GM19351 (cell line): Measurements from ENCODE around the gene TSPAN16.

Source experiments
- ATAC-seq: cut with Tn5 transposase; IDR thresholded peaks from one replicate; pipeline ENCODE4 v1.9.1; 2021; ENCODE audit warnings: mild to moderate bottlenecking, moderate library complexity; ENCODE audit not compliant: unreplicated experiment

The TSPAN16 gene

GRCh38 chr19:11268783-11269267 lies 27.1 kb upstream of the TSPAN16 start:
- no peak for ATAC-seq

- ATAC-seq: no peak
These were observed 26.6 kb upstream of the TSPAN16 start for GRCh38 chr19:11269408-11269807.

GRCh38 chr19:11273296-11273695 lies 22.7 kb upstream of the TSPAN16 start:
- no peak for ATAC-seq

GRCh38 chr19:11273989-11274388 lies 22.0 kb upstream of the TSPAN16 start:
- no peak for ATAC-seq

- no peak for ATAC-seq
These were observed 21.4 kb upstream of the TSPAN16 start for GRCh38 chr19:11274533-11275086.

- no peak for ATAC-seq
These were observed 17.3 kb upstream of the TSPAN16 start for GRCh38 chr19:11278670-11279069.

GRCh38 chr19:11279505-11280236 lies 16.3 kb upstream of the TSPAN16 start:
- ATAC-seq: no peak

- ATAC-seq: no peak
These were observed 14.5 kb upstream of the TSPAN16 start for GRCh38 chr19:11281356-11282049.

- no peak for ATAC-seq
These were observed 11.4 kb upstream of the TSPAN16 start for GRCh38 chr19:11284515-11284914.

- no peak for ATAC-seq
These were observed 9.5 kb upstream of the TSPAN16 start for GRCh38 chr19:11286312-11286974.

- no peak for ATAC-seq
These were observed 7.6 kb upstream of the TSPAN16 start for GRCh38 chr19:11288349-11288748.

GRCh38 chr19:11290256-11290655 lies 5.7 kb upstream of the TSPAN16 start:
- ATAC-seq: no peak

- no peak for ATAC-seq
These were observed 4.5 kb upstream of the TSPAN16 start for GRCh38 chr19:11291415-11291814.

GRCh38 chr19:11291991-11292390 lies 4.0 kb upstream of the TSPAN16 start:
- no peak for ATAC-seq

- no peak for ATAC-seq
These were observed 2.2 kb upstream of the TSPAN16 start for GRCh38 chr19:11293433-11294389.

GRCh38 chr19:11295180-11295579 lies 780 bp upstream of the TSPAN16 start:
- no peak for ATAC-seq

- ATAC-seq: no peak
These were observed 304 bp downstream of the TSPAN16 start for GRCh38 chr19:11296264-11296663.

GRCh38 chr19:11299946-11300810 lies 4.2 kb downstream of the TSPAN16 start:
- ATAC-seq: no peak

GRCh38 chr19:11300811-11301120 lies 4.8 kb downstream of the TSPAN16 start:
- ATAC-seq: no peak

- no peak for ATAC-seq
These were observed 9.0 kb downstream of the TSPAN16 start for GRCh38 chr19:11304936-11305335.
